ENCODE data around the gene ULK4. TPM values are rescaled to one million over a fixed set of nuclear protein-coding genes. Genes with fewer than 3 reads are reported as not detected.
"Not testable (repeated sequence)": the region's sequence is repeated elsewhere in the genome, so short reads cannot be mapped to it uniquely, and the experiment has no call there.

Gene ULK4
- total RNA-seq, 1 donor from 2014 or later = 5.1 TPM

GRCh38 chr3:41708176-41708575 is 253.7 kb downstream of the ULK4 start:
- intact Hi-C loops (cut with DNase I) = loop anchor here (10.0 kb wide), 1 partner anchor 427 kb away; no protein-coding TSS in a partner anchor
- no peak for DNase-seq (ENCODE audit: low spot score)

- intact Hi-C loops (cut with DNase I) = loop anchor here (10.0 kb wide), 1 partner anchor 429 kb away; no protein-coding TSS in a partner anchor
- no peak for DNase-seq (ENCODE audit: low spot score)
Observed at GRCh38 chr3:41705893-41706292, 256.0 kb downstream of the ULK4 start.

GRCh38 chr3:41701191-41701698 is 260.7 kb downstream of the ULK4 start:
- no peak for DNase-seq (ENCODE audit: low spot score)
- intact Hi-C loops (cut with DNase I) = loop anchor here (10.0 kb wide), 1 partner anchor 434 kb away; no protein-coding TSS in a partner anchor

- intact Hi-C loops (cut with DNase I) = loop anchor here (10.0 kb wide), 1 partner anchor 435 kb away; no protein-coding TSS in a partner anchor
Observed at GRCh38 chr3:41700155-41700554, 261.7 kb downstream of the ULK4 start.

GRCh38 chr3:41698898-41699297 is 263.0 kb downstream of the ULK4 start:
- DNase-seq (ENCODE audit: low spot score) = no peak
- intact Hi-C loops (cut with DNase I) = no loop called here

More at GRCh38 chr3:41700155-41700554, 261.7 kb downstream of the ULK4 start:
- no peak for DNase-seq (ENCODE audit: low spot score)

GRCh38 chr3:41697702-41698101 is 264.2 kb downstream of the ULK4 start:
- intact Hi-C loops (cut with DNase I) = no loop called here
- no peak for DNase-seq (ENCODE audit: low spot score)

GRCh38 chr3:41695806-41696205 is 266.1 kb downstream of the ULK4 start:
- DNase-seq (ENCODE audit: low spot score); intact Hi-C loops (cut with DNase I): not testable (repeated sequence)

GRCh38 chr3:41693799-41694198 is 268.1 kb downstream of the ULK4 start:
- DNase-seq (ENCODE audit: low spot score) = no peak
- intact Hi-C loops (cut with DNase I) = no loop called here

- no peak for DNase-seq (ENCODE audit: low spot score)
- intact Hi-C loops (cut with DNase I) = no loop called here
Observed at GRCh38 chr3:41690766-41691563, 270.9 kb downstream of the ULK4 start.

GRCh38 chr3:41688595-41689380 is 273.1 kb downstream of the ULK4 start:
- no peak for DNase-seq (ENCODE audit: low spot score)
- intact Hi-C loops (cut with DNase I) = no loop called here

- intact Hi-C loops (cut with DNase I) = no loop called here
Observed at GRCh38 chr3:41684797-41685735, 276.8 kb downstream of the ULK4 start.

GRCh38 chr3:41683666-41684350 is 278.1 kb downstream of the ULK4 start:
- intact Hi-C loops (cut with DNase I) = no loop called here
- DNase-seq (ENCODE audit: low spot score) = no peak

More at GRCh38 chr3:41684797-41685735, 276.8 kb downstream of the ULK4 start:
- no peak for DNase-seq (ENCODE audit: low spot score)

GRCh38 chr3:41682996-41683395 is 278.9 kb downstream of the ULK4 start:
- no peak for DNase-seq (ENCODE audit: low spot score)
- intact Hi-C loops (cut with DNase I) = no loop called here

GRCh38 chr3:41682382-41682781 is 279.5 kb downstream of the ULK4 start:
- no peak for DNase-seq (ENCODE audit: low spot score)
- intact Hi-C loops (cut with DNase I) = no loop called here

- intact Hi-C loops (cut with DNase I) = no loop called here
- DNase-seq (ENCODE audit: low spot score) = no peak
Observed at GRCh38 chr3:41681479-41681878, 280.4 kb downstream of the ULK4 start.

GRCh38 chr3:41679374-41679773 is 282.5 kb downstream of the ULK4 start:
- intact Hi-C loops (cut with DNase I) = no loop called here
- DNase-seq (ENCODE audit: low spot score) = no peak

- intact Hi-C loops (cut with DNase I); DNase-seq (ENCODE audit: low spot score): not testable (repeated sequence)
Observed at GRCh38 chr3:41675102-41675501, 286.8 kb downstream of the ULK4 start.

GRCh38 chr3:41674449-41674848 is 287.5 kb downstream of the ULK4 start:
- intact Hi-C loops (cut with DNase I) = no loop called here
- DNase-seq (ENCODE audit: low spot score) = no peak

GRCh38 chr3:41673650-41674049 is 288.3 kb downstream of the ULK4 start:
- no peak for DNase-seq (ENCODE audit: low spot score)
- intact Hi-C loops (cut with DNase I) = no loop called here
